ENCODE measurements around the gene LARGE1.

- TF ChIP-seq, protein P1, sequence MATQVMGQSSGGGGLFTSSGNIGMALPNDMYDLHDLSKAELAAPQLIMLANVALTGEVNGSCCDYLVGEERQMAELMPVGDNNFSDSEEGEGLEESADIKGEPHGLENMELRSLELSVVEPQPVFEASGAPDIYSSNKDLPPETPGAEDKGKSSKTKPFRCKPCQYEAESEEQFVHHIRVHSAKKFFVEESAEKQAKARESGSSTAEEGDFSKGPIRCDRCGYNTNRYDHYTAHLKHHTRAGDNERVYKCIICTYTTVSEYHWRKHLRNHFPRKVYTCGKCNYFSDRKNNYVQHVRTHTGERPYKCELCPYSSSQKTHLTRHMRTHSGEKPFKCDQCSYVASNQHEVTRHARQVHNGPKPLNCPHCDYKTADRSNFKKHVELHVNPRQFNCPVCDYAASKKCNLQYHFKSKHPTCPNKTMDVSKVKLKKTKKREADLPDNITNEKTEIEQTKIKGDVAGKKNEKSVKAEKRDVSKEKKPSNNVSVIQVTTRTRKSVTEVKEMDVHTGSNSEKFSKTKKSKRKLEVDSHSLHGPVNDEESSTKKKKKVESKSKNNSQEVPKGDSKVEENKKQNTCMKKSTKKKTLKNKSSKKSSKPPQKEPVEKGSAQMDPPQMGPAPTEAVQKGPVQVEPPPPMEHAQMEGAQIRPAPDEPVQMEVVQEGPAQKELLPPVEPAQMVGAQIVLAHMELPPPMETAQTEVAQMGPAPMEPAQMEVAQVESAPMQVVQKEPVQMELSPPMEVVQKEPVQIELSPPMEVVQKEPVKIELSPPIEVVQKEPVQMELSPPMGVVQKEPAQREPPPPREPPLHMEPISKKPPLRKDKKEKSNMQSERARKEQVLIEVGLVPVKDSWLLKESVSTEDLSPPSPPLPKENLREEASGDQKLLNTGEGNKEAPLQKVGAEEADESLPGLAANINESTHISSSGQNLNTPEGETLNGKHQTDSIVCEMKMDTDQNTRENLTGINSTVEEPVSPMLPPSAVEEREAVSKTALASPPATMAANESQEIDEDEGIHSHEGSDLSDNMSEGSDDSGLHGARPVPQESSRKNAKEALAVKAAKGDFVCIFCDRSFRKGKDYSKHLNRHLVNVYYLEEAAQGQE (IDR thresholded peaks at IDR 0.05; ENCODE audit: insufficient read depth in 1 of 2, low read depth in 2 of 2, low read length in 2 of 2) = no peak
- no peak for TF ChIP-seq POLR2AphosphoS5 (IDR thresholded peaks at IDR 0.05; ENCODE audit: low read depth, low read length)
- TF ChIP-seq SIN3A (IDR thresholded peaks at IDR 0.05; ENCODE audit: borderline replicate concordance, insufficient read depth, low read length) = no peak
Measured at GRCh38 chr22:33879796-33880195, 40.5 kb downstream of the LARGE1 start.
